ENCODE measurements around the gene MICALL2. TPM values are rescaled to one million over a fixed set of nuclear protein-coding genes. Genes with fewer than 3 reads are reported as not detected.

The MICALL2 gene
- total RNA-seq, 4 donors from 2014 or later, result 10.0 to 16.6 (median 14.3) TPM

GRCh38 chr7:1393421-1393820, 65.8 kb downstream of the MICALL2 start:
- no peak overlapping the region for H3K27ac ChIP-seq
- no peak for TF ChIP-seq POLR2A (IDR thresholded peaks at IDR 0.05)
- TF ChIP-seq, protein P1, sequence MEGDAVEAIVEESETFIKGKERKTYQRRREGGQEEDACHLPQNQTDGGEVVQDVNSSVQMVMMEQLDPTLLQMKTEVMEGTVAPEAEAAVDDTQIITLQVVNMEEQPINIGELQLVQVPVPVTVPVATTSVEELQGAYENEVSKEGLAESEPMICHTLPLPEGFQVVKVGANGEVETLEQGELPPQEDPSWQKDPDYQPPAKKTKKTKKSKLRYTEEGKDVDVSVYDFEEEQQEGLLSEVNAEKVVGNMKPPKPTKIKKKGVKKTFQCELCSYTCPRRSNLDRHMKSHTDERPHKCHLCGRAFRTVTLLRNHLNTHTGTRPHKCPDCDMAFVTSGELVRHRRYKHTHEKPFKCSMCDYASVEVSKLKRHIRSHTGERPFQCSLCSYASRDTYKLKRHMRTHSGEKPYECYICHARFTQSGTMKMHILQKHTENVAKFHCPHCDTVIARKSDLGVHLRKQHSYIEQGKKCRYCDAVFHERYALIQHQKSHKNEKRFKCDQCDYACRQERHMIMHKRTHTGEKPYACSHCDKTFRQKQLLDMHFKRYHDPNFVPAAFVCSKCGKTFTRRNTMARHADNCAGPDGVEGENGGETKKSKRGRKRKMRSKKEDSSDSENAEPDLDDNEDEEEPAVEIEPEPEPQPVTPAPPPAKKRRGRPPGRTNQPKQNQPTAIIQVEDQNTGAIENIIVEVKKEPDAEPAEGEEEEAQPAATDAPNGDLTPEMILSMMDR (IDR thresholded peaks at IDR 0.05), result no peak
- H3K9me3 ChIP-seq, result no peaks in the 10 kb centered on the region
- no peaks in the 10 kb centered on the region for H3K27me3 ChIP-seq
- no peak overlapping the region for H3K4me3 ChIP-seq (replicated peaks in 1 of 3)
- WGBS, 2 donors, result 77 to 85% methylated on average over 4 to 7 of the region's 7 CpGs
- no peaks in the 10 kb centered on the region for H3K36me3 ChIP-seq
- no peak for DNase-seq
- intact Hi-C loops (cut with DNase I), result no loop called here
- no peaks in the 10 kb centered on the region for H3K4me1 ChIP-seq

DNA sequence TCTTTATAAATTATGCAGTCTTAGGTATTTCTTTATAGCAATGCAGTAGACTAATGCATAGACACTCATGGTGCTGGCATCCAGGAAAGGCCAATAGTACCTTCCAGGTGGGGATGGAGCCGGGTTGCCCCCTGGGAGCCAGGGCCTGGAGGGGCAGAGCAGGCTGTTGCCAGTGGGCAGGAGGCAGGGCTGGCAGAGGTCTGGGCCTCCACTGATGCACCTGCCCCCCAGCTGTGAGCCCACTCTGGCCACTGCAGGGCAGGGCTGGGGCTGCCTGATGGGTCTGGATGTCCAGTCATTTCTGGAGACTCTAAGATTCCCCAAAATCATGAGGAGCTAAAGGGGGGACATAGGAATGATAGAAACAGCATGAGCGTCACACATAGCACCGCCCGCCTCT, 66.7 kb downstream of the MICALL2 start:
- Histone ChIP-seq H3K27ac (no peak overlapping the region), H3K4me1 (no peaks in the 10 kb centered on the region), H3K9me3 (no peaks in the 10 kb centered on the region), H3K27me3 (no peaks in the 10 kb centered on the region), H3K4me3 (replicated peaks in 1 of 3) (no peak overlapping the region), H3K36me3 (no peaks in the 10 kb centered on the region)
- DNase-seq, result no peak
- 82 to 96% methylated on average over 4 of the region's 4 CpGs for WGBS, 2 donors
- TF ChIP-seq, protein P1 (IDR thresholded peaks at IDR 0.05), result no peak
- TF ChIP-seq POLR2A (IDR thresholded peaks at IDR 0.05), result no peak
- intact Hi-C loops (cut with DNase I), result no loop called here

DNA sequence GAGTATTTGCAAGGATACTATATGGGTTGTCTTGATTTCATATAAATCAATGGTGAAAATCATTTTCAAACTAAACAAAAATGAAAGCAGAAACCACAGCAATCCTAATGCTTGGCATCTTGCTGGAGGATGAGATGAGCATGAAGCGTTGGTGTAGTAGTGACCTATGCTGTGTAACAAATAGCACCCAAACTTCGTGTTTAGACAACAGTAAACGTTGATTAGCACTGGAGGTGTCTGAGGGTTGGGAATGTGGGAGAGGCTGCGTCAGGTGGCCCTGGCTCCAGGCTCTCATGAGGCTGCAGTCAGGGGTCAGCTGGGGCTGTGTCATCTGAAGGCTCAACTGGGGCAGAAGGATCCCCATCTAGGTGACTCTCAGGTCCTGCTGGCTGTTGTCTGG, 67.8 kb downstream of the MICALL2 start:
- Histone ChIP-seq H3K4me3 (replicated peaks in 1 of 3) (no peak overlapping the region), H3K4me1 (no peaks in the 10 kb centered on the region), H3K9me3 (no peaks in the 10 kb centered on the region), H3K36me3 (no peaks in the 10 kb centered on the region), H3K27me3 (no peaks in the 10 kb centered on the region), H3K27ac (no peak overlapping the region)
- WGBS, 2 donors, result 88 to 92% methylated on average over 4 of the region's 4 CpGs
- DNase-seq, result no peak
- TF ChIP-seq, protein P1 (IDR thresholded peaks at IDR 0.05), result no peak
- TF ChIP-seq POLR2A (IDR thresholded peaks at IDR 0.05), result no peak
- intact Hi-C loops (cut with DNase I), result no loop called here

- Histone ChIP-seq H3K27me3 (no peaks in the 10 kb centered on the region), H3K36me3 (no peaks in the 10 kb centered on the region), H3K9me3 (no peaks in the 10 kb centered on the region), H3K4me3 (replicated peaks in 1 of 3) (no peak overlapping the region), H3K4me1 (no peaks in the 10 kb centered on the region), H3K27ac (no peak overlapping the region)
- WGBS, 2 donors, result 49 to 54% methylated on average over 25 to 29 of the region's 29 CpGs
- intact Hi-C loops (cut with DNase I), result no loop called here
- DNase-seq, result no peak
- TF ChIP-seq POLR2A (IDR thresholded peaks at IDR 0.05), result no peak
- TF ChIP-seq, protein P1 (IDR thresholded peaks at IDR 0.05), result no peak
Measured at GRCh38 chr7:1388703-1389335, 70.5 kb downstream of the MICALL2 start.

DNA sequence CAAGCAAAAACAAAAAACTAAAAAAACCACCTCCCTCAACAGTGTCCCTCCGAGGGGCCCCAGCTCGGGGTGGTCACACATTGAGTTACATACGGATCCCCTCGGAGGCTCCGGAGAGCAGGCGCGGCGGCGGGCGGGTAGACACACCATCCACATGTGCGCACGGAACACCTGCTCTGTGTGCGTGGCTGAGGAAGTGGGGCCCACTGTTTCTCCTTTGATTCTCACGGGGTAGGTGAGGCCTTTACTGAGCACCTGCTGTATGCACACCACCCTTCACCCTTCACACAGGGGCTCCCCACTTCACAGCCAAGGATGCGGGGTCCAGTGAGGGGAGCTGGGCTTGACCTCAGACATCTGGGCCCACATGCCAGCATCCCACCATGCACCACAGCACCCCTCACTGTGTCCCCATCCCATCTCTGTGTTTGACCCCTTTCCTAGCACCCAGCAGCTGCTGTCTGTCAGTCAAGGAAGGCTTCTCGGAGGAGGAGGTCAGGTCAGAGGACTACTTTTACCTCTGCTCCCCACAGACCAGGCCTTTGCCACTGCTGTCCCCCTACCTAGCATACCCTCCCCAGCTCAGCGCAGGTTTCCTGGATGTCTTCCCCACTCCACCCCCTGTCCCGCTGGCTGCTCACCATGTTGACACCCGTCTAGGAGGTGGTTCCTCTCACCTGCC, 71.1 kb downstream of the MICALL2 start:
- Histone ChIP-seq H3K36me3 (no peaks in the 10 kb centered on the region), H3K27me3 (no peaks in the 10 kb centered on the region), H3K9me3 (no peaks in the 10 kb centered on the region), H3K4me3 (replicated peaks in 1 of 3) (no peak overlapping the region), H3K4me1 (no peaks in the 10 kb centered on the region), H3K27ac (no peak overlapping the region)
- no peak for DNase-seq
- intact Hi-C loops (cut with DNase I), result no loop called here
- no peak for TF ChIP-seq POLR2A (IDR thresholded peaks at IDR 0.05)
- TF ChIP-seq, protein P1 (IDR thresholded peaks at IDR 0.05), result no peak
- 82 to 84% methylated on average over 19 of the region's 19 CpGs for WGBS, 2 donors
